ENCODE results near the gene DNAH2. TPM values are rescaled to one million over a fixed set of nuclear protein-coding genes. Genes with fewer than 3 reads are reported as not detected.

Gene DNAH2
- polyA plus RNA-seq, 1 donor from 2014 or later = 2.0 TPM

DNA sequence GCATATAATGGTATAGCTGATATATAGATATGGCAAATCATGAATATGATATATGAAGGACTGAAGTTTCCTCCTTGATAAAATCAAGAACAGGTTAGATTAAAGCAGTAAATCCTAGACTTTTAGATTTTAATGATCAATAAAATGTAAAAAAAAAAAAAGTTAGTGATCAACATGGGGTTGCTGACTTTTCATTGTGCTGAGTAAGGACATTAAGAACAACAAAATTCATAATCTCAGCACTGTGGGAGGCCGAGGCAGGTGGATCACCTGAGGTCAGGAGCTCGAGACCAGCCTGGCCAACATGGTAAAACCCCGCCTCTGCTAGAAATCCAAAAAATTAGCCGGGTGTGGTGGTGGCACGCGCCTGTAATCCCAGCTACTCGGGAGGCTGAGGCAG lies 160.7 kb downstream of the DNAH2 start:
- Histone ChIP-seq H3K27me3 (ENCODE audit: insufficient read depth, low read depth, low read length) (no peaks in the 10 kb centered on the region), H3K9ac (ENCODE audit: low read length) (no peak overlapping the region), H3K9me2 (ENCODE audit: insufficient read depth, low read length) (no peaks in the 10 kb centered on the region), H3K9me3 (ENCODE audit: low read length) (no peaks in the 10 kb centered on the region), H3K4me2 (ENCODE audit: low read length) (no peak overlapping the region), H3K36me3 (ENCODE audit: insufficient read depth, low read length) (no peaks in the 10 kb centered on the region), H3K27ac (ENCODE audit: low read length) (no peak overlapping the region), H4K20me1 (ENCODE audit: insufficient read depth) (no peaks in the 10 kb centered on the region), H3K79me2 (replicated peaks; ENCODE audit: insufficient read depth, low read length) (peaks cover 11% of the 10 kb centered on the region), H3K4me3 (ENCODE audit: low read length) (no peak overlapping the region), H2AFZ (ENCODE audit: low read depth, low read length) (no peak overlapping the region), H3F3A (ENCODE audit: insufficient read depth, low read length, poor library complexity, severe bottlenecking) (peaks cover 5% of the 10 kb centered on the region)
- TF ChIP-seq, protein P1, sequence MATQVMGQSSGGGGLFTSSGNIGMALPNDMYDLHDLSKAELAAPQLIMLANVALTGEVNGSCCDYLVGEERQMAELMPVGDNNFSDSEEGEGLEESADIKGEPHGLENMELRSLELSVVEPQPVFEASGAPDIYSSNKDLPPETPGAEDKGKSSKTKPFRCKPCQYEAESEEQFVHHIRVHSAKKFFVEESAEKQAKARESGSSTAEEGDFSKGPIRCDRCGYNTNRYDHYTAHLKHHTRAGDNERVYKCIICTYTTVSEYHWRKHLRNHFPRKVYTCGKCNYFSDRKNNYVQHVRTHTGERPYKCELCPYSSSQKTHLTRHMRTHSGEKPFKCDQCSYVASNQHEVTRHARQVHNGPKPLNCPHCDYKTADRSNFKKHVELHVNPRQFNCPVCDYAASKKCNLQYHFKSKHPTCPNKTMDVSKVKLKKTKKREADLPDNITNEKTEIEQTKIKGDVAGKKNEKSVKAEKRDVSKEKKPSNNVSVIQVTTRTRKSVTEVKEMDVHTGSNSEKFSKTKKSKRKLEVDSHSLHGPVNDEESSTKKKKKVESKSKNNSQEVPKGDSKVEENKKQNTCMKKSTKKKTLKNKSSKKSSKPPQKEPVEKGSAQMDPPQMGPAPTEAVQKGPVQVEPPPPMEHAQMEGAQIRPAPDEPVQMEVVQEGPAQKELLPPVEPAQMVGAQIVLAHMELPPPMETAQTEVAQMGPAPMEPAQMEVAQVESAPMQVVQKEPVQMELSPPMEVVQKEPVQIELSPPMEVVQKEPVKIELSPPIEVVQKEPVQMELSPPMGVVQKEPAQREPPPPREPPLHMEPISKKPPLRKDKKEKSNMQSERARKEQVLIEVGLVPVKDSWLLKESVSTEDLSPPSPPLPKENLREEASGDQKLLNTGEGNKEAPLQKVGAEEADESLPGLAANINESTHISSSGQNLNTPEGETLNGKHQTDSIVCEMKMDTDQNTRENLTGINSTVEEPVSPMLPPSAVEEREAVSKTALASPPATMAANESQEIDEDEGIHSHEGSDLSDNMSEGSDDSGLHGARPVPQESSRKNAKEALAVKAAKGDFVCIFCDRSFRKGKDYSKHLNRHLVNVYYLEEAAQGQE (IDR thresholded peaks at IDR 0.05; ENCODE audit: borderline replicate concordance) = no peak
- TF ChIP-seq EP300 (conservative IDR thresholded peaks at IDR 0.05; ENCODE audit: poor library complexity, severe bottlenecking) (no peak), SMC3 (conservative IDR thresholded peaks at IDR 0.05; ENCODE audit: poor library complexity) (no peak), TAF1 (IDR thresholded peaks at IDR 0.05; ENCODE audit: low read depth) (no peak), RAD21 (conservative IDR thresholded peaks at IDR 0.05) (no peak), POLR2AphosphoS5 (IDR thresholded peaks at IDR 0.05) (no peak), EZH2 (IDR thresholded peaks at IDR 0.05; ENCODE audit: borderline replicate concordance, insufficient read depth, low read length, poor library complexity, severe bottlenecking) (no peak), MXI1 (conservative IDR thresholded peaks at IDR 0.05; ENCODE audit: poor library complexity, severe bottlenecking) (no peak)
- TF ChIP-seq, protein P2, sequence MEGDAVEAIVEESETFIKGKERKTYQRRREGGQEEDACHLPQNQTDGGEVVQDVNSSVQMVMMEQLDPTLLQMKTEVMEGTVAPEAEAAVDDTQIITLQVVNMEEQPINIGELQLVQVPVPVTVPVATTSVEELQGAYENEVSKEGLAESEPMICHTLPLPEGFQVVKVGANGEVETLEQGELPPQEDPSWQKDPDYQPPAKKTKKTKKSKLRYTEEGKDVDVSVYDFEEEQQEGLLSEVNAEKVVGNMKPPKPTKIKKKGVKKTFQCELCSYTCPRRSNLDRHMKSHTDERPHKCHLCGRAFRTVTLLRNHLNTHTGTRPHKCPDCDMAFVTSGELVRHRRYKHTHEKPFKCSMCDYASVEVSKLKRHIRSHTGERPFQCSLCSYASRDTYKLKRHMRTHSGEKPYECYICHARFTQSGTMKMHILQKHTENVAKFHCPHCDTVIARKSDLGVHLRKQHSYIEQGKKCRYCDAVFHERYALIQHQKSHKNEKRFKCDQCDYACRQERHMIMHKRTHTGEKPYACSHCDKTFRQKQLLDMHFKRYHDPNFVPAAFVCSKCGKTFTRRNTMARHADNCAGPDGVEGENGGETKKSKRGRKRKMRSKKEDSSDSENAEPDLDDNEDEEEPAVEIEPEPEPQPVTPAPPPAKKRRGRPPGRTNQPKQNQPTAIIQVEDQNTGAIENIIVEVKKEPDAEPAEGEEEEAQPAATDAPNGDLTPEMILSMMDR (IDR thresholded peaks at IDR 0.05; ENCODE audit: poor library complexity, severe bottlenecking) = no peak

DNA sequence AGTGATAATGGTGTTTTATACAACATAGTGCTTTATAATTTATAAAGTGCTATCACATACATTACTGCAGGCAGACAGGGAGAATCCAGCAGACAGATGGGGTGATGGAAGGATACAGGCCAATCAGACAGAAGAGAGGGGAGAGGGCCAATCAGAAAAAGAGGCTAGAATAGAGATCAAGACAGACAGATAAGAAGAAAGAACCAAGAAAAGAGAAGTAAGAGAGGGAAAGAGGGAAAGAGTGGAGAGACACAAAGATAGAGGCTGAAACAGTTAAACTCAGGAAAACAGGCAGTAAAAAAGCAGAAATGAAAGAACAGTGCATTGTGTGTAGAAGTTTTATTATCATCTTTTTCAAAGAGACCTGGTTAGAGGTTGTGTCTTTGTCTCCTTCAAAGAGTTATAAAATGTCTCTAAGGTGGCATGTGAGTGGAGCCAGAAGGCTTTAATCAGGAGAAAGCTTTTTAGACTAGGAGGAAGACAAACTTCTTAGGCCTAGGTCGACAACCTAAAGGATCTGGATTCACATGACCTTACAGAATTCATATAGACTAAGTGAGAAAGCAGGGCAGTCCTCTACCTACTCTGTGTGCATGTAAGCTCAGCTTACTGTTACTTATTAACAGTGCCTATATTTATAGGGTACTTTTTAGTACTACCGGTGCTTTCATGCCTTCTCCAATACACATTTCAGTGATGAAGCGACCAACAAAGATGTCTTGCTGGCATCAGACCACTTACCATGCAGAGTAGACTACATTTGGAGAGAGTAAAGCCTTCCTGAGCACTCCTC lies 162.7 kb downstream of the DNAH2 start:
- no peaks in the 10 kb centered on the region for H3K36me3 ChIP-seq (ENCODE audit: insufficient read depth, low read length)
- peak overlapping the region; percentile 76 for H3K4me2 ChIP-seq (ENCODE audit: low read length)
- no peaks in the 10 kb centered on the region for H3K27me3 ChIP-seq (ENCODE audit: insufficient read depth, low read depth, low read length)
- peak overlapping the region; percentile 62 for H2AFZ ChIP-seq (ENCODE audit: low read depth, low read length)
- peak overlapping the region; percentile 97 for H3K27ac ChIP-seq (ENCODE audit: low read length)
- H3K9me3 ChIP-seq (ENCODE audit: low read length) = no peaks in the 10 kb centered on the region
- peak overlapping the region; percentile 56 for H3K4me3 ChIP-seq (ENCODE audit: low read length)
- H3K9me2 ChIP-seq (ENCODE audit: insufficient read depth, low read length) = no peaks in the 10 kb centered on the region
- peaks cover 5% of the 10 kb centered on the region for H3F3A ChIP-seq (ENCODE audit: insufficient read depth, low read length, poor library complexity, severe bottlenecking)
- H3K9ac ChIP-seq (ENCODE audit: low read length) = peak overlapping the region; percentile 100
- no peaks in the 10 kb centered on the region for H4K20me1 ChIP-seq (ENCODE audit: insufficient read depth)
- H3K79me2 ChIP-seq (replicated peaks; ENCODE audit: insufficient read depth, low read length) = peaks cover 20% of the 10 kb centered on the region
- no peak for TF ChIP-seq EZH2 (IDR thresholded peaks at IDR 0.05; ENCODE audit: borderline replicate concordance, insufficient read depth, low read length, poor library complexity, severe bottlenecking)
- no peak for TF ChIP-seq RAD21 (conservative IDR thresholded peaks at IDR 0.05)
- no peak for TF ChIP-seq MXI1 (conservative IDR thresholded peaks at IDR 0.05; ENCODE audit: poor library complexity, severe bottlenecking)
- TF ChIP-seq, protein P1 (IDR thresholded peaks at IDR 0.05; ENCODE audit: borderline replicate concordance) = peak; percentile 44
- peak; percentile 37 for TF ChIP-seq EP300 (conservative IDR thresholded peaks at IDR 0.05; ENCODE audit: poor library complexity, severe bottlenecking)
- TF ChIP-seq POLR2AphosphoS5 (IDR thresholded peaks at IDR 0.05) = peak; percentile 66
- TF ChIP-seq SMC3 (conservative IDR thresholded peaks at IDR 0.05; ENCODE audit: poor library complexity) = no peak
- TF ChIP-seq TAF1 (IDR thresholded peaks at IDR 0.05; ENCODE audit: low read depth) = no peak
- TF ChIP-seq, protein P2 (IDR thresholded peaks at IDR 0.05; ENCODE audit: poor library complexity, severe bottlenecking) = no peak
